ENCODE data around the gene SCUBE2.

Gene SCUBE2

DNA sequence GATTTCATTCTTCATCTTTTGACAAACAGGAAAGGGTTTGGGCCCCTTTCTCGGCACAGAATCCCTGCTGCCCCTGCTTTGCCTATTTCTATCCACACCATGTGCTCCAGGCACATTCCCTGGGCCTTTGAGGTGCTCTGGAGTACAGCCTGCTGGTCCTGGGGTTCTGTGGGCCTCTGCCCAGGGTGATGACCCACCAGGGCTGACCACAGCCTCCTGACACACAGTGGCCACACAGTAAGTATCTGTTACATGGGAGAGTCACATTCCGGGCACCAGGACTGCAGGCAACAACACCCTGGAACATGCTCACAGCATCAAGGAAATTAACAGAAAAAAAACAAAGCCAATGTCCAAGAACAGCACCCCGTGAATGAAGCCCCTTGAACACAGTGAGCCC, 39.1 kb downstream of the SCUBE2 start:
- TF ChIP-seq, protein P1, sequence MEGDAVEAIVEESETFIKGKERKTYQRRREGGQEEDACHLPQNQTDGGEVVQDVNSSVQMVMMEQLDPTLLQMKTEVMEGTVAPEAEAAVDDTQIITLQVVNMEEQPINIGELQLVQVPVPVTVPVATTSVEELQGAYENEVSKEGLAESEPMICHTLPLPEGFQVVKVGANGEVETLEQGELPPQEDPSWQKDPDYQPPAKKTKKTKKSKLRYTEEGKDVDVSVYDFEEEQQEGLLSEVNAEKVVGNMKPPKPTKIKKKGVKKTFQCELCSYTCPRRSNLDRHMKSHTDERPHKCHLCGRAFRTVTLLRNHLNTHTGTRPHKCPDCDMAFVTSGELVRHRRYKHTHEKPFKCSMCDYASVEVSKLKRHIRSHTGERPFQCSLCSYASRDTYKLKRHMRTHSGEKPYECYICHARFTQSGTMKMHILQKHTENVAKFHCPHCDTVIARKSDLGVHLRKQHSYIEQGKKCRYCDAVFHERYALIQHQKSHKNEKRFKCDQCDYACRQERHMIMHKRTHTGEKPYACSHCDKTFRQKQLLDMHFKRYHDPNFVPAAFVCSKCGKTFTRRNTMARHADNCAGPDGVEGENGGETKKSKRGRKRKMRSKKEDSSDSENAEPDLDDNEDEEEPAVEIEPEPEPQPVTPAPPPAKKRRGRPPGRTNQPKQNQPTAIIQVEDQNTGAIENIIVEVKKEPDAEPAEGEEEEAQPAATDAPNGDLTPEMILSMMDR (IDR thresholded peaks at IDR 0.05; ENCODE audit: low read depth, low read length) = no peak
- no peak for DNase-seq (ENCODE audit: low read depth, low spot score)
- in situ Hi-C loops (cut with HindIII; ENCODE audit: low sequenced_read_pairs) = no loop called here
- H3K4me3 ChIP-seq (ENCODE audit: low read depth, low read length) = no peak overlapping the region

DNA sequence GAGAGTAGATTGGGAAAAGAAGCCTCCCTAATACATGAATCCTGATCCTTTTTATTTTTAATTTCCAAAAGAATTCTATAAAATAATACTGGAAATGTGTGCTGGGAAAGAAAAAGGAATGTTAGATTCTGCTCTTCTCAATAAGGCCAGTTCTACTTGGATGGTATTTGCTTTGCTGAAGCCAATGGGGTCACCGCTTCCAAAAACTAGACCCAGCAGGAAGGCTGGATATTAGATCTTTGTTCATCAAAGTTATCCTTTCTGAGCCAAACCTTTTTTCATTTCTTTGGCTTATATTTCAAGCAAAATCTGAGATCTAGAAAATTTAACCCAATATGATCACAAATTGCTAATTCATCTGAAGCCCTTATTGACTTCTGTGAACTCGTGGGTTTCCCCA, 41.4 kb downstream of the SCUBE2 start:
- in situ Hi-C loops (cut with HindIII; ENCODE audit: low sequenced_read_pairs) = no loop called here
- TF ChIP-seq, protein P1 (IDR thresholded peaks at IDR 0.05; ENCODE audit: low read depth, low read length) = no peak
- DNase-seq (ENCODE audit: low read depth, low spot score) = no peak
- H3K4me3 ChIP-seq (ENCODE audit: low read depth, low read length) = no peak overlapping the region

DNA sequence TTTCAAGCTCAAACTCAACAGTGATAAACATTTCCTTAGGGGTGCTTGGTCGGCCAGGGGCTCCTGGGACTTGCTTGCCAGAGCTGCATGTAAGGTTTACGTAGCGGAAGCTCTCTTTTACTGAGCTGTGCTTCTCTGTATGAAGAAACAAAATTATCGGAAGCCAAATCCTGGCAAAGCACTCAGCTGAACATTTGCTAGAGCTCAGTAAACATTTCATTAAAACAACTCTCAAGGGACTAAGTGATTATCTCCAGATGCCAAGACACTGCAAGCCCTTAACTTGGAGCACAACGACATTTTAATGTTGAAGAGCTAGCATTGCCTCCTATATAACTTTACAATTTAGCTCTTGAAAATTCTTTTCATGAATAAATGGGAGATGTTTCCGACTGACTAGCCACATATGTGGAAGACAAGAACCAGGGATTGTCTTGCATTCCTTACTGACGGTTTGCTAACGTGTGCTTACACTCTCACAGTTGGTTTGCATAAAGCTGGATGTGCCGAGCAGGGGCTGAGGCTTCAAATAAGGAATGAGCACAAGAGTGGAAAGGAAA, 43.4 kb downstream of the SCUBE2 start:
- no peak for DNase-seq (ENCODE audit: low read depth, low spot score)
- H3K4me3 ChIP-seq (ENCODE audit: low read depth, low read length) = no peak overlapping the region
- in situ Hi-C loops (cut with HindIII; ENCODE audit: low sequenced_read_pairs) = no loop called here

DNA sequence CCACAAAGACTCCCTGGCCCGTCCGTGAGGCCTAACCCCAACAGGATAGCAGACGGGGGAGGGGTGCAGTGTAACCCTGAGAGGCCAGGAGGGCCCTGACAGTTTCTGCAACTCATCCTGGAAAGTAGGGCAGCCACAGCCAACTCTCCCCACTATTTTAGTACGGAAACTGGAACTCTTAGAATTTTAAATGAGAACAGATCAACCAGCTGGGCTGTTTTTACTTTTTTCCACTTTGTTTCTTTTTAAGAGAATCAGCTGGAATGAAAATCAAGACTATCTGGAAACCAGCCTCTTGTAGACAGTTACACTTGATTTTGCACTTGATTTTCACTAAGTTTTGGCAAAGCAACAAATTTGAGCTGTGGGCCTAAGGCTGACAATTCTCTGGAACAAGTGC, 44.9 kb downstream of the SCUBE2 start:
- no peak for DNase-seq (ENCODE audit: low read depth, low spot score)
- TF ChIP-seq, protein P1 (IDR thresholded peaks at IDR 0.05; ENCODE audit: low read depth, low read length) = no peak
- in situ Hi-C loops (cut with HindIII; ENCODE audit: low sequenced_read_pairs) = no loop called here
- H3K4me3 ChIP-seq (ENCODE audit: low read depth, low read length) = no peak overlapping the region

More for the DNA sequence above, 43.4 kb downstream of the SCUBE2 start:
- TF ChIP-seq, protein P1 (IDR thresholded peaks at IDR 0.05; ENCODE audit: low read depth, low read length) = no peak

DNA sequence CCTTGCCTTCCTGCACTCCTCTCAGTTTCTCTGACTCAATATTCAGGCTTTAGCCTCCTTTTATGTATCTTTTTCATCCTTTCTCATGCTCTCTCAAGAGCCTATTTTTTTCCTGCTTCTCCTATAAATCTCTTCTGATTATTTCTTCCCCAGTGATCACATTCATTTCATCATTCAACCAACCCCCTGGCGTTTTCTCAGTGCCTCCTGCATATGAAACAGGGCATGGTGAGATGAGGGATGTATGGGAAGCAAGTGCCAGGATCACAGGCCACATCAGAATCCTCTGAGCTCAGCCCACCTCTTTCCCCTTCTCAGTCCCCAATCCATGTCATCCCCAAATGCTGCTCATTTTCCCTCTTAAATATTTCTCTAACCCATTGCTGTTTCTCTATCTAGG, 48.9 kb downstream of the SCUBE2 start:
- TF ChIP-seq, protein P1 (IDR thresholded peaks at IDR 0.05; ENCODE audit: low read depth, low read length) = no peak
- no peak overlapping the region for H3K4me3 ChIP-seq (ENCODE audit: low read depth, low read length)
- in situ Hi-C loops (cut with HindIII; ENCODE audit: low sequenced_read_pairs) = no loop called here
- DNase-seq (ENCODE audit: low read depth, low spot score) = no peak

DNA sequence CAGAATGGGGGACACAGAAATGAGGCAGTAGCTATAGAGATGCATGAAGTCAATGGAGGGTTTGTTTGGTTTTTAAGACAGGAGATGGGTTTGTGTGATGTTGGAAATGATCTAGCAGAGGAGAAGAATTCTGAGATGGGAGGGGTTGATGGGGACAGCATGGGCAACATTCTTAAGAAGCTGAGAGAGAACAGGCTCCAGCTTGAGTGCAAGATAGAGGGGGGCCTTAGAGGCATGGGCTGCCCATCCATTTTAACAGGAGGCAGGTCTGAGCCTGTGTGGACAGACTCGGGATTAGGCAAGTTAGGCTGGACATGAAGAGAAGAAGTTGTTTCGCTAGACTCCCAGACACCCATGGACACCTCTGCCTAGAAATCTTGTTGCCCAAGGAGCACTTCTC, 49.7 kb downstream of the SCUBE2 start:
- TF ChIP-seq, protein P1 (IDR thresholded peaks at IDR 0.05; ENCODE audit: low read depth, low read length) = no peak
- no peak for DNase-seq (ENCODE audit: low read depth, low spot score)
- in situ Hi-C loops (cut with HindIII; ENCODE audit: low sequenced_read_pairs) = no loop called here

DNA sequence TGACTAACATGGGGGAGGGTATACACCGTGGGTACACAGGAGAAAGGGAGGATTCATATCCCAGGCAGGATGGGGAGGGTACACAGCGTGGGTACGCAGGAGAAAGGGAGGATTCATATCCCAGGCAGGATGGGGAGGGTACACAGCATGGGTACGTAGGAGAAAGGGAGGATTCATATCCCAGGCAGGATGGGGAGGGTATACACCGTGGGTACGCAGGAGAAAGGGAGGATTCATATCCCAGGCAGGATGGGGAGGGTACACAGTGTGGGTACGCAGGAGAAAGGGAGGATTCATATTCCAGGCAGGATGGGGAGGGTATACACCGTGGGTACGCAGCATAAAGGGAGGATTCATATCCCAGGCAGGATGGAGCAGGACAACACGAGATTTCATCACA, 51.0 kb downstream of the SCUBE2 start:
- no peak overlapping the region for H3K4me3 ChIP-seq (ENCODE audit: low read depth, low read length)
- in situ Hi-C loops (cut with HindIII; ENCODE audit: low sequenced_read_pairs) = no loop called here
- TF ChIP-seq, protein P1 (IDR thresholded peaks at IDR 0.05; ENCODE audit: low read depth, low read length) = no peak
- DNase-seq (ENCODE audit: low read depth, low spot score) = no peak

More for the DNA sequence above, 49.7 kb downstream of the SCUBE2 start:
- H3K4me3 ChIP-seq (ENCODE audit: low read depth, low read length) = no peak overlapping the region

All from astrocyte of the spinal cord (primary cell).